DMS79 (cell line): ENCODE results near the gene NRG3.
"Not testable (repeated sequence)": the region's sequence is repeated elsewhere in the genome, so short reads cannot be mapped to it uniquely, and the experiment has no call there.

Source experiments
- DNase-seq: peaks from one replicate; lab custom pipeline; 2025; lab: John Stamatoyannopoulos, UW

Gene NRG3

GRCh38 chr10:81959016-81959415 is 84.0 kb downstream of the NRG3 start:
- no peak for DNase-seq

GRCh38 chr10:81961451-81962184 is 86.6 kb downstream of the NRG3 start:
- DNase-seq: no peak

GRCh38 chr10:81963606-81964005 is 88.6 kb downstream of the NRG3 start:
- no peak for DNase-seq

- no peak for DNase-seq
Measured at GRCh38 chr10:81967716-81968115, 92.7 kb downstream of the NRG3 start.

GRCh38 chr10:81969136-81969535 is 94.1 kb downstream of the NRG3 start:
- no peak for DNase-seq

GRCh38 chr10:81978238-81978637 is 103.2 kb downstream of the NRG3 start:
- no peak for DNase-seq

- no peak for DNase-seq
Measured at GRCh38 chr10:81981724-81982123, 106.7 kb downstream of the NRG3 start.

- DNase-seq: no peak
Measured at GRCh38 chr10:81984428-81984827, 109.4 kb downstream of the NRG3 start.

- DNase-seq: no peak
Measured at GRCh38 chr10:81995254-81995653, 120.3 kb downstream of the NRG3 start.

GRCh38 chr10:81996927-81997326 is 121.9 kb downstream of the NRG3 start:
- no peak for DNase-seq

GRCh38 chr10:82020999-82021398 is 146.0 kb downstream of the NRG3 start:
- no peak for DNase-seq

GRCh38 chr10:82027711-82028110 is 152.7 kb downstream of the NRG3 start:
- no peak for DNase-seq

GRCh38 chr10:82037076-82037475 is 162.1 kb downstream of the NRG3 start:
- no peak for DNase-seq

GRCh38 chr10:82038587-82038986 is 163.6 kb downstream of the NRG3 start:
- DNase-seq: no peak

GRCh38 chr10:82040336-82040735 is 165.3 kb downstream of the NRG3 start:
- DNase-seq: no peak

GRCh38 chr10:82041018-82041417 is 166.0 kb downstream of the NRG3 start:
- DNase-seq: no peak

GRCh38 chr10:82056391-82056790 is 181.4 kb downstream of the NRG3 start:
- no peak for DNase-seq

- not testable (repeated sequence) for DNase-seq
Measured at GRCh38 chr10:82067192-82067591, 192.2 kb downstream of the NRG3 start.

- no peak for DNase-seq
Measured at GRCh38 chr10:82068501-82068900, 193.5 kb downstream of the NRG3 start.

- no peak for DNase-seq
Measured at GRCh38 chr10:82071231-82071630, 196.2 kb downstream of the NRG3 start.

GRCh38 chr10:82072124-82072523 is 197.1 kb downstream of the NRG3 start:
- no peak for DNase-seq

GRCh38 chr10:82075605-82076004 is 200.6 kb downstream of the NRG3 start:
- no peak for DNase-seq

- DNase-seq: no peak
Measured at GRCh38 chr10:82084496-82084895, 209.5 kb downstream of the NRG3 start.

GRCh38 chr10:82084904-82085303 is 209.9 kb downstream of the NRG3 start:
- no peak for DNase-seq
